Stimulated activated effector memory CD8-positive, alpha-beta T cell treated with anti-CD3 and anti-CD28 coated beads, Interleukin-12 subunit alpha, Interleukin-12 subunit beta, amount 100 ng/mL, for 72 hours (primary cell): ENCODE data around the gene FLYWCH1.

Experiments
- ATAC-seq: fragments of 150-1000 bp; cut with Tn5 transposase; 2 replicates; pipeline ENCODE4 v1.10.0; 2021
- DNase-seq, 2 donors: peaks; one replicate each; pipeline ENCODE4 v3.0.0; 2021 to 2022; ENCODE audit warnings: low spot score in 2 of 2
- H3K27ac Mint-ChIP-seq: one replicate; pipeline ENCODE4 v1.8.0; 2022; ENCODE audit warnings: mild to moderate bottlenecking, mixed read lengths
- H3K36me3 Mint-ChIP-seq: one replicate; pipeline ENCODE4 v1.8.0; 2022; ENCODE audit warnings: mild to moderate bottlenecking, mixed read lengths
- H3K4me1 Mint-ChIP-seq: one replicate; pipeline ENCODE4 v1.8.0; 2022; ENCODE audit warnings: mixed read lengths
- H3K4me3 Mint-ChIP-seq: one replicate; pipeline ENCODE4 v1.8.0; 2022; ENCODE audit warnings: mild to moderate bottlenecking, mixed read lengths
- H3K9me3 Mint-ChIP-seq: one replicate; pipeline ENCODE4 v1.8.0; 2022; ENCODE audit warnings: mixed read lengths

The FLYWCH1 gene

DNA sequence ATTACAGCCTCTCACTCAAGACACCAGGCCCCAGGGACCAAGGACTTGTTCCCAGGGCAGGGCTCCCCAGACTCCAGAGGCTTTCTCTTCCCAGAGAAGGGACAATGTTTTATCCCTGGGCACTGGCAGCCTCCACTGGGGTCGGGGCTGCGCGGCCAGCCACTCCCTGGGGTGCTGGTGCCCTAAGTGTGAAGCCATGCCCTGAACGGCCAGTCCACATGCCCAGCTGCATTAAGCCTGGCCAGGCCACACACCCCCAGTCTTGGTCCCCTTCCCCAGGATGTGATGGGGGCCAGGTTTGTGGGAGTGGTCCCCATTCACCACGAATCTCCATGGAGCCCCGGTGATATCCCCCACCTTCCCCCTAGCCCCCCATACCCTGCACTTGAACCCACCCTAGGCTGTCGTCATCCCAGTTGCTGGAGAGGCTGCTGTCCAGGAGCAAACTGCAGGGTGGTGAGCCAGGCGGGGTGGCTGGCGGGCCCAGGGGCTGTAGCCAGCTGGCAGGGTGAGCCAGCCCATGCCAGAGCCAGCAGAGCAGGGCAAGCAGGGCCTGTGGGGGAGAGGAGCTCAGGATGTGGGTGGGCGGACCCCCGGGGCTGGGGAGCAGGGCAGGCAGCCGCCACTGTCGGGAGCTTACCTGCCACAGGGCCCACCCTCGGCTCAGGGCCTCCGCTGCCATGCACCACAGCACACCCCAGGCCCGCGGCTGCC lies 62.0 kb downstream of the FLYWCH1 start:
- DNase-seq (no peak), ATAC-seq (no peak)
- H3K36me3 Mint-ChIP-seq: peaks cover 57% of the 10 kb centered on the region

DNA sequence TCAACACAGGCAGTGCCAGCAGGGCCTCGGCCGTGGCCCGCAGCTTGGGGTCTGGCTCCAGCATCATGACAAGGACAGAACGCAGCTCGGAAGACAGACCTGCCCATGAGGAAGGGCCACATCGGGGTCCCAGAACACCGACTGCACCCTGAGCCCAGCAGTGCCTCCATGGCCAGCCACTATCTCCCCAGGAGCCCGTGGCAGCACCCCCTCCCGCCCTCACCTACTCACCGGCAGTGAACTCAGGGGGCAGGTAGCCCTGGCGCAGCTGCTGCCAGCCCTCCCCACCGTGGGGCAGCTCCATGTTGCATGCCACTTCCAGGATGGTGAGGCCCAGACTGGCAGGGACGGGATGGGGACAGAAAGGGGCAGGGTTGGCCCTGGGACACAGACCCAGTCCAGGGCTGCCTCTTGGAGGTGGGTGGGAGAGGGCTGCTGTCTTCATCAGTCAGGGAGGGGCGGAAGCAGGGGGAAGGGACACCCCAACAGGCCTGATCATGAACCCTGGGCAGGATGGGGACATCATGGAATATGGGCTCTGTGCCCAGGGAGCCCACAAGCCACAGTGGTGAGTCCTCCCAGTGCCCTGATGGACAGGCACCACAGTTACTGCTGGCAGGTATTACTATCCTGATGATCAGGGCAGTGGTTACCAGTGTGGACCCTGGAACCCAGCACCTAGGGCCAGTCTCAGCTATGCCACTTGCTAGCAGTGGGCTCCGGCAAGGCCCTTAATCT lies 62.8 kb downstream of the FLYWCH1 start:
- Mint-ChIP-seq H3K4me1 (peaks cover 22% of the 10 kb centered on the region), H3K4me3 (no peak overlapping the region), H3K27ac (no peak overlapping the region), H3K36me3 (peaks cover 64% of the 10 kb centered on the region), H3K9me3 (no peaks in the 10 kb centered on the region)
- no peak for DNase-seq
- ATAC-seq: no peak

More for the DNA sequence above, 62.0 kb downstream of the FLYWCH1 start:
- no peaks in the 10 kb centered on the region for H3K9me3 Mint-ChIP-seq
- no peak overlapping the region for H3K27ac Mint-ChIP-seq
- H3K4me3 Mint-ChIP-seq: no peak overlapping the region
- peaks cover 21% of the 10 kb centered on the region for H3K4me1 Mint-ChIP-seq

DNA sequence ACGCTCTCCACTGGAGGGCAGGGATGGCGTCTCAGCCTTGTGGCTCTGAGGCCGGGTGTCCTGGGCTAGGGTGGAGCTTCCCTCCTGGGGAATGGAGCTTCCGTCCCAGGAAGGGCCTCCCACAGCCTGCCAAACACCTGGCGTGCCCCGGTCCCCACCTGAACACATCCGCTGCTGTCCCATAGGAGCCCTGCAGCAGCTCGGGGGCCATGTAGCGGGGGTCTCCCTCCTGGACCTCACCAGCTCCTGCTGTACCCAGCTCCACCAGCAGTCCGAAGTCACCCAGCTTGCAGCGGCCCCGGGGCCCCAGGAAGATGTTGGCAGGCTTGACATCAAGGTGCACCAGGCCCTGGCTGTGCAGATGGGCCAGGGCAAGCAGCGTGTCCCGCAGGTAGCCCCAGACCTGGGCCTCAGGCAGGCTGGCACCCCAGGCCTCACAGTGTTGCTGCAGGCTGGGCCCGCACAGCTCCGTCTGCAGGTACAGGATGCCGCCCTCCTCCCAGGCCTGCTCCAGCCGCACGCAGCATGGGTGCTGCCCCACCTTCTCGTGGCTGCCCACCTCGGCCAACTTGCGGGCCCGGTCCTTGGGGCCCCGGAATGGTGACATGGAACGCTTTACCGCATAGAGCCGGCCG lies 63.5 kb downstream of the FLYWCH1 start:
- DNase-seq (no peak), ATAC-seq (no peak)
- H3K4me3 Mint-ChIP-seq: no peak overlapping the region
- no peak overlapping the region for H3K27ac Mint-ChIP-seq
- H3K36me3 Mint-ChIP-seq: peaks cover 66% of the 10 kb centered on the region
- peaks cover 25% of the 10 kb centered on the region for H3K4me1 Mint-ChIP-seq
- no peaks in the 10 kb centered on the region for H3K9me3 Mint-ChIP-seq

DNA sequence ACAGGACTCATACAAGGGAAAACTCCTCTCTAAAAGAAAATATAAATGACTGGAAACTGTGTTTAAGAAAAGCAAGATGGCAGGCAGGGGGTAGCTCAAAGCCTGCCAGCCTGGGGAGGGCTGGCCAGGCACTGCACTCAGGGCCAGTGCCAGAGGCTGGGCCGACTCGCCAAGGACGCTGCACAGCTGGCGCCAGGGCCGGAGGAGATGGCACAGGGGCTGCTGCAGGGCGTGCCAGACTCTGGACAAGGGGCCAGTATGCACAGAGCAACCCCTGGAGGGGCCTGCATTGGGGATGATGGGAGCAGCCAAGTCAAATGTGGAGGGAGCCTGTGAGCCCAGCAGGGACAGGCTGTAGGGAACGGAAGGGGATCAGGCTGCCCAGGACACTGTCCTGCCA lies 64.5 kb downstream of the FLYWCH1 start:
- Mint-ChIP-seq H3K36me3 (peaks cover 66% of the 10 kb centered on the region), H3K4me1 (peaks cover 22% of the 10 kb centered on the region), H3K27ac (no peak overlapping the region), H3K4me3 (no peak overlapping the region), H3K9me3 (no peaks in the 10 kb centered on the region)
- no peak for ATAC-seq
- no peak for DNase-seq

DNA sequence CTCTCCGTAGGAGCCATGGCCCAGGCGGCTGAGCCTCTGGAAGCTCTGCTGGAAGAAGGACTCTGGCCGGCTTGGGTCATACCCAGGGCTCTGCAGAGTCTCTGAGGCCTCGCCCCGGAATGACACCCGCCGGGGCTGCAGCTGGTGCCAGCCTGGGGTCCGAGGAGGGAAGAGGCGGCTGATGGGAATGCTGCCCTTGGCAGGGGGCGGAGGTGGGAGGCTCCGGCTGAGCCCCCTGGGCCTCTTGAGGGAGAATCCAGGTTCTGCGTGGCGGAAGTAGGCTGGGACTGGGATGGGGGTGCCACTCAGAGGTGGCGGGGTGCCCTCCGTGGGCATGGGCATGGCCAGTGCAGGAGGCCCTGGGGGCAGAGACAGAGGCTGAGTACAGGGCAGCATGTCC lies 64.9 kb downstream of the FLYWCH1 start:
- H3K4me1 Mint-ChIP-seq: peaks cover 26% of the 10 kb centered on the region
- no peak overlapping the region for H3K4me3 Mint-ChIP-seq
- no peaks in the 10 kb centered on the region for H3K9me3 Mint-ChIP-seq
- DNase-seq: no peak
- no peak overlapping the region for H3K27ac Mint-ChIP-seq
- ATAC-seq: no peak
- H3K36me3 Mint-ChIP-seq: peaks cover 66% of the 10 kb centered on the region

DNA sequence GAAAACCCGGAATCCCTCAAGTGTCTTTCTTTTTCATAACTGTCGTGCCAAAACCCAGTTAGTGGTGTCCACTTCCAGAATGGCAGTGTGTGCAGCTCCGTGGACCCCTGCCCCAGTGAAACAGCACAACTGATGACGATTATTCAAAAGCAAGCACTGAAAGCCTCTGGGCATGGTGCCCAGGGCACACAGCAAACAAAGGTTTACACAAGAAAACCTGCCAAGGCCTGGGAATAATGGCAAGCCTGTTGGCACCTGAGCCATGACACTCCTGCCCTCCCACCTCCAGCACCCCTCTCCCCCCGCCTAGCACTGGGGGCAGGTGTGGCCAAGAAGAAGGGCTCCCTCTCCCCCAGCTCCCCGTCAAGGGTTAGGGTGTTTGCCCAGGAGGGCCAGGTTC lies 65.7 kb downstream of the FLYWCH1 start:
- Mint-ChIP-seq H3K9me3 (no peaks in the 10 kb centered on the region), H3K4me1 (peaks cover 22% of the 10 kb centered on the region), H3K27ac (no peak overlapping the region), H3K36me3 (peaks cover 62% of the 10 kb centered on the region), H3K4me3 (no peak overlapping the region)
- ATAC-seq: no peak
- no peak for DNase-seq

DNA sequence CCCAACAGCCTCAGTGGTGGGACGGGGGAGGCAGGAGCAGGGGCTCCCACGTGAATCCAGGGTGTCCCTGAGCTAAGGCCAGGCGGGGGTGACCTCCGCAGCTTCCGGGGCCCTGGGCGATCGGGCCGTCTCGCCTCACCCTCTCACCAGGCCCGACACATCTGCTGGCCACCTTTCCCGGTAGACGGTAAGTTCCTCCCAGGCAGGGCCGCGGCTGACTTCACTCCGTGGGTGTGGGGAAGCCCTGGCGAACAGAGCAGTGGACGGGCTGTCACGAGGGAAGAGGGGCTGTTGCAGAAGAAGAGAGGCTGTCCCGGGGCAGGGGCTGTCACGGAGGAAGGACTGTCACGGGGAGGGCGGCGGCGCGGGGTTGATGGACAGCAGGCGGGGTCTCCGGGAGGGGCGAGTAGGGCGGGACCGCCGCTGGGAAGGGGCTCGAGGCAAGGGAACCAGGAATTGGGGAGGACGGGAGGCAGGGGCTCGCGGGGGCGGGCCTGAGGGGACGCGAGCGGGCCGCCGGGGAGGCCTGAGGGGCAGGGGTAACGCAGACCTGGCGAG lies 68.0 kb downstream of the FLYWCH1 start:
- peak overlapping the region; percentile 81 for H3K4me3 Mint-ChIP-seq
- peak overlapping the region; percentile 81 for H3K27ac Mint-ChIP-seq
- H3K36me3 Mint-ChIP-seq: peaks cover 59% of the 10 kb centered on the region
- H3K4me1 Mint-ChIP-seq: peaks cover 26% of the 10 kb centered on the region
- DNase-seq: peak in 1 of 2 donors; percentile 68
- peak; percentile 23 for ATAC-seq
- H3K9me3 Mint-ChIP-seq: no peaks in the 10 kb centered on the region

DNA sequence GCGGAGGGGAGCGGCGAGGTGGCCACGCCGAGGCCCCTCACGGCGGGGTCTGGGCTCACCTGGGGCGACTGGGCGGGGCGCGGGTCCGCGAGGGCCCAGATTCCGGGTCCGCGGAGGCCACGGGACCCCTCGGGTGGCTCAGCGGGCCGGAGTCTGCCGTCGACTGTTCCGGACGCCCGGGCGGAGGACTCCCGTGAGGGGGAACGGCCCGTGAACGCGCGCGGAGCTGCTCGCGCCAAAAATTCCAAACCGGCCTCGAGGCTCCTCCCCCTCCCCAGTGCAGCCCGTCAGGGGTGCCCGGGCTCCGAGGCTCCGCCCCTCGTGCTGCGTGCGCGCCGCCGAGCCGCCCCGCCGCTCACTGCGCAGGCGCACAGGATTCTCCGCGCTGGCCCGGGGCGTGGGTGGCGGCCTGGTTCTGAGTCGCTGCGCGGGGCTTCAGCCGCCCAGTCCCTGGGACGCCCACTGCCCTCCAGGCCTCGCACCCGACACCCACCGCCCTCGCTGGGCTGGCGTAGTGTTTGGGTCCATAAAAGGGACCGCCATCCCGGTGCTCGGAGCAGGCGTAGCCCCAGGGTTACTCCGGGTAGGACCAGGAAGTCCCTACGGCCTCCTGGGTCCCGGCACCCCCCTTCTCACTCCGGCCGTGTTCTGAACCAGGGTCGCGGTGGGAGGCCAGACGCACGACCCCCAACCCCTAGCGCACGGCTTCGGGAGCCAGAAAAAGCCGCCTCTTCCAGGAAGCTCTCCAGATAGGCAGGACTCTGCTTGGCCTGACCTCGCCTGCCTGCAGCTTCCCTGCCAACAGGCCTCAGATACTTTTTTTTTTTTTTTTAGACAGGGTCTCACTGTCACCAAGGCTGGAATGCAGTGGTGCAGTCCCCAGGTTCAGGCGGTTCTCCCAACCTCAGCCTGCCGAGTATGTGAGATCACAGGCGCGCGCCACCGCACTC lies 68.8 kb downstream of the FLYWCH1 start, which contains the start of gene PKMYT1:
PKMYT1 (minus strand) TSS at position 220 of the 950 bp plus-strand sequence. CDS start 789 bp downstream, outside the sequence.
- H3K4me3 Mint-ChIP-seq: peak within 1 kb of the TSS; percentile 81

DNA sequence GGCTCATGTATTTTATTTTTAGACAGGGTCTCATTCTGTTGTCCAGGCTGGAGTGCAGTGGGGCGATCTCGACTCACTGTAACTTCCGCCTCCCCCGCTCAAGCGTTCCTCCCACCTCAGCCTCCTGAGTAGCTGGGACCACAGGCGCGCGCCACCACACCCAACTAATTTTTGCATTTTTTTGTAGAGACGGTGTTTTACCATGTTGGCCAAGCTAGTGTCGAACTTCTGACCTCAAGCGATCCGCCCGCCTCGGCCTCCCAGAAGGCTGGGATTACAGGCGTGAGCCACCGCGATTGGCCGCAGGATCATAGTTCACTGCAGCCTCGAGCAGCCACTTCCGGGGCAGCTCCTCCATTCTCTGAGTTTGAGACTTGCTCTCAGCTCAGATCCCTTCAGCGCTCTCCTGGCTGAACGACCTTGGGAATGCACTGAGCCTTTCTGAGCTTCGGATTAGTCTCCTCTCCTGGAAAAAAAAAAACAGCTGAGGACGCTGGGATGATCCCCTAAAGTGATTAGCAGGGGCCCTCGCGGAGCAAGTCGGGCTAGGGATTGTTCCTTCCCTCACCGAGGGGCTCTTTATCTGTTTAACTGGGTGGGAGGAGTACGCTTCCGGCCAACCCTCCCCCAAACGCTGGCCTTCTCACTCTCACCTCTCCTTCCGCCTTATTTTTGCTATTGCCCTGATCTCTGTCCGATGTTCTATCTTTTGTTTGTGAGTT lies 69.6 kb downstream of the FLYWCH1 start:
- ATAC-seq (no peak), DNase-seq (no peak)
- Mint-ChIP-seq H3K27ac (peak overlapping the region; percentile 90), H3K9me3 (no peaks in the 10 kb centered on the region), H3K4me1 (peaks cover 27% of the 10 kb centered on the region), H3K4me3 (peak overlapping the region; percentile 81), H3K36me3 (peaks cover 44% of the 10 kb centered on the region)

More for the DNA sequence above, 68.8 kb downstream of the FLYWCH1 start, which contains the start of gene PKMYT1:
- H3K27ac Mint-ChIP-seq: peak within 1 kb of the TSS; percentile 90
- ATAC-seq: peak; percentile 85
- DNase-seq: peak; percentile 99
- H3K9me3 Mint-ChIP-seq: no peaks in the 10 kb centered on the region
- H3K4me1 Mint-ChIP-seq: peaks cover 26% of the 10 kb centered on the region
- H3K36me3 Mint-ChIP-seq: peaks cover 53% of the 10 kb centered on the region

DNA sequence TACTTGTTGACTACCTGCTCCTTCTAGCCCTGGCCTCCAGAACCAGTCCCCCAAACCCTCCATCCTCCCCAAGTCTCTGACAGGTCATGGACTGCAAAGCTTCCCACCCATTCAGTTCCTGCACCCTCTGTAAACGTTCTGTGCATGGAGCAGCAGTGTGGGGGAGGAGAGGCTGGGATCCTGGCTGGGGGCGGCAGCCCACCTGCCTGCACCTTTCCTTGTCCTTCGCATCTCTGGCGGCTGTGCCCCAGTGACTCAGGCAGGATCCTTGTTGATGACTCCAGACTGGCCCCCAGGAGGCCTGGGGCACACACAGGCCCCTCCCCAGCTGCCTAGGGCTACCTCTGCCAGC lies 70.1 kb downstream of the FLYWCH1 start:
- ATAC-seq (no peak), DNase-seq (no peak)
- peaks cover 32% of the 10 kb centered on the region for H3K4me1 Mint-ChIP-seq
- no peaks in the 10 kb centered on the region for H3K9me3 Mint-ChIP-seq
- H3K36me3 Mint-ChIP-seq: peaks cover 39% of the 10 kb centered on the region
- H3K4me3 Mint-ChIP-seq: peak overlapping the region; percentile 81
- peak overlapping the region; percentile 90 for H3K27ac Mint-ChIP-seq

DNA sequence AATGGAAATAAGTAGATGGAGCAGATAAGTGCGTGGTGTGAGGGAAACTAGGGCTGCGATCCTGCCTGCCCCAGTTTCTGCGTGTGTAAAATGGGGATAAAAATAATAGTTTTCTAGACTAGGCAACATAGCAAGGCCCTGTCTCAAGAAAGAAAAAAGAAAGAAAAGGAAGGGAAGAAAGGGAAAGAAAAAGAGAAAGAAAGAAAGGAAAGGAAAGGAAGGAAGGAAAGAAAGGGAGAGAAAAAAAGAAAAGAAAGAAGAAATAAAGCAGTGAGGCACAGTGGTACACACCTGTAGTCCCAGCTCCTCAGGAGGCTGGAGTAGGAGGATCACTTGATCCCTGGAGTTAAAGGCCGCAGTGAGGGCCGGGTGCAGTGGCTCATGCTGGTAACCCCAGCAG lies 70.7 kb downstream of the FLYWCH1 start:
- H3K4me3 Mint-ChIP-seq: peak overlapping the region; percentile 81
- H3K36me3 Mint-ChIP-seq: peaks cover 35% of the 10 kb centered on the region
- DNase-seq: no peak
- H3K4me1 Mint-ChIP-seq: peaks cover 32% of the 10 kb centered on the region
- no peak overlapping the region for H3K27ac Mint-ChIP-seq
- no peak for ATAC-seq
- H3K9me3 Mint-ChIP-seq: no peaks in the 10 kb centered on the region

DNA sequence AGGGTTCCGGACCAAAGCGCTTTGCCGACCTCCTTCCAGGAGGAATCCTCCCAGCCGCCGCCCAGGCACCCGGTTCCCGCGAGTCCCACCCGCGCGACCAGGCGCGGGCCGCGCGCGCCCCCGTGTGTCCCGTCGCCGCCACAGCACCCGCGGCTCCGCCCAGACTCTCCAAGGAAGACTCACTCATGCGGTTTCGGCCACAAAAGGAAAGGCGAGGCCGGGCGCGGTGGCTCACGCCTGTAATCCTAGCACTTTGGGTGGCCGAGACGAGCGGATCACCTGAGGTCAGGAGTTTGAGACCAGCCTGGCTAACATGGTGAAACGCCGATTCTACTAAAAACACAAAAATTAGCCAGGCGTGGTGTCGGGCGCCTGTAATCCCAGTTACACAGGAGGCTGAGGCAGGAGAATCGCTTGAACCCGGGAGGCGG lies 72.0 kb downstream of the FLYWCH1 start:
- no peak overlapping the region for H3K27ac Mint-ChIP-seq
- DNase-seq (peak; percentile 58 to 84), ATAC-seq (peak; percentile 67)
- H3K36me3 Mint-ChIP-seq: peaks cover 24% of the 10 kb centered on the region
- H3K9me3 Mint-ChIP-seq: no peaks in the 10 kb centered on the region
- H3K4me3 Mint-ChIP-seq: peak overlapping the region; percentile 39
- peaks cover 32% of the 10 kb centered on the region for H3K4me1 Mint-ChIP-seq

DNA sequence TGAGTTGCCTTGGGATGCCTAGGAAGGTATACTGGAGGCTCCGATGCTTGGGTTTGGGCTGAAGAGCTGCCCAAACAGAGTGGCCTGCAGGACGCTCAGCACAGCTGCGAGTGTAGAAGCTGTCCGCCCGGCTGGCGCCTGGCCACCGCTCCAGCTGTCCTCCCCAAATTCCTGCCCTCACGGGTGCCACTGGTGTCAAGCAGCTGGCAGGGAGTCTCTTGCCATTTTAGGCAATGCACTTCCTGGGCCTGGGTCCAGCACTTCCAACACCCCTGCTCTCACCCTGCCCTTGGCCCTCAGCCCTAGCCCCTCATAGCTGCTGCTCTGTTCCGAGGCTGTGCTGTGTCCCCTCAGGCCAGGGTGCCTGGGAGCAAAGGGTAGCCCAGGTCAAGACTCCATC lies 73.7 kb downstream of the FLYWCH1 start:
- no peak for ATAC-seq
- no peak for DNase-seq
- H3K27ac Mint-ChIP-seq: no peak overlapping the region
- H3K4me1 Mint-ChIP-seq: peaks cover 25% of the 10 kb centered on the region
- no peak overlapping the region for H3K4me3 Mint-ChIP-seq
- no peaks in the 10 kb centered on the region for H3K9me3 Mint-ChIP-seq
- peaks cover 16% of the 10 kb centered on the region for H3K36me3 Mint-ChIP-seq

DNA sequence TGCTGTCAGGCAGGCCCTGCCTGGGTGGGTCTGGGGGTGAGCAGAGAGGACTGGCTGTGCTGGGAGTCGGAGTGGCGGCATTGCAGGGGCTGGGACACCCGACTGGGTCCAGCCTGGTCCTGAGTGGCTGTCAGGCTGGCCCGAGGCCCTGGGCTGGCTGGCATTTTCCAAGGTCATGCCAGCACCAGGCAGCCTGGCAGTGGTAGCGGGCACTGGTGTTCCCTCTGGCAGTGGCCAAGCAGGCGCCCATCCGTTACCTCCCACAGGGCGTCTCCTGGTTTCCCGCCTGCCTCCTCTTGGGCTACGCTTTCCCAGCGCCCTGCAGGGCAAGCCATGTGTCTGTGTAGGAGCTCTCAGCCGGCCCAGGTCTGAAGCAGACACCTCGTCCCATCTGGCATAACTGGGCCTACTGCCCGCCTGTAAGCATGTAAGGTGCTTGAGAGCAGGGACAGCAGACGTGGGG lies 74.2 kb downstream of the FLYWCH1 start:
- peaks cover 22% of the 10 kb centered on the region for H3K4me1 Mint-ChIP-seq
- no peak overlapping the region for H3K27ac Mint-ChIP-seq
- ATAC-seq (no peak), DNase-seq (no peak)
- no peaks in the 10 kb centered on the region for H3K9me3 Mint-ChIP-seq
- peaks cover 11% of the 10 kb centered on the region for H3K36me3 Mint-ChIP-seq
- H3K4me3 Mint-ChIP-seq: no peak overlapping the region
